Ammon's horn (tissue), 1 donor: Measurements from ENCODE around the gene CALY.

ENCODE experiments used
- DNase-seq: peaks from one replicate; pipeline ENCODE4 v3.0.0-alpha.2; 2016; ENCODE audit warnings: low spot score

CALY gene

DNA sequence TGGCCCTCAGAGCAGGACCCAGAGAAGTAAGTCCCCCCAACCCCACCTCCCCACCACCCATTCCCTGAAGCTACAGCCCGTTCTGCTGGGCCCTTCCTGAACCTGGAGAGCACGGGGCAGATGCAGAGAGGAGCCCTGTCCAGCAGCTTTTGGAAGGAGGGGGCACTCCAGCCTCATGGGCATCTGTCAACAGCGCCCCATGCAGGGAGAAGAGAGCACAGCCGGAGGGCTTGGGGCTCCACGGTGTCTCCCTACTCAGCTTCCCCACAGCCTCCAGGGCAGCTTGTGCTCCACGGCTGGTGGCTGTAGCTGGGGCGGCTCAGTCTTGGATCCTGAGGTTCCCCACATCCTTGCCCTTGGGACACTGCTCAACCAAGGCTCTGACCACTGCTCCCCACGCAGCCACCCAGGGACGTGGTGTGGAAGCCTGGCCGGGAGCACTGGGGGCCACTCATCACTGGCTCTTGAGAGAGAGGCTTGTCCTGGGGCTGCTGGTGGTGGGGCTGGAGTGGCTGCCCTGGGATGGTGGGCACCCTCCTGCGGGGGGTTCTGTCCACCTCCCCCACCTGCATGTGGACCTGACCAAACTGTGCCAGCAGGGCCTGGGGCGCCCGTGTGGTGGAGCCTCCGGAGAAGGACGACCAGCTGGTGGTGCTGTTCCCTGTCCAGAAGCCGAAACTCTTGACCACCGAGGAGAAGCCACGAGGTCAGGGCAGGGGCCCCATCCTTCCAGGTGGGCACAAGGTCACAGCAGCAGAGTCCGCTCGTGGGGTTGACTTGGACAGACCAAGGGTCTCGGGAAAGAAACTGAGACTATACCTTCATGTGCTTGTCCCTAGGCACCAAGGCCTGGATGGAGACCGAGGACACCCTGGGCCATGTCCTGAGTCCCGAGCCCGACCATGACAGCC, 15.0 kb upstream of the CALY start:
- DNase-seq: no peak

DNA sequence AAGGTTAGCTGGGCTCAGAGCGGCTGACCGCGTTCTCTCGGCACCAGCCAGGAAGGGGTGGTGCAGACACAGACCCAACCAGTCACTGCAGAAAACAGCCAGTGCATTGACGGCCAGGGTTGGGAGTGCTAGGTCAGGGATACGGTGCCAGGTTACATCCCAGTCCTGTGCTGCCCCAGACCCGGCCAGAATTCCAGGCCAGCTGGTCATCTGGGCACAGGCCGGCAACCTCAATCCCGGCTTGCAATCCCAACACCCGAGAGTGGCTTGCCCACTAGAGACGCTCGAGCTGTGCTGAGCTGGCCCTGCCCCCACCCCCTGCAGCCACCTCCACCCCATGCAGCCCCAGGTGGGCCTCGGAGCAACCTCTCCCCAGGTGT, 14.2 kb upstream of the CALY start:
- DNase-seq: no peak

GRCh38 chr10:133350283-133350949, 13.7 kb upstream of the CALY start:
- no peak for DNase-seq

GRCh38 chr10:133349577-133350011, 12.9 kb upstream of the CALY start:
- DNase-seq: no peak

DNA sequence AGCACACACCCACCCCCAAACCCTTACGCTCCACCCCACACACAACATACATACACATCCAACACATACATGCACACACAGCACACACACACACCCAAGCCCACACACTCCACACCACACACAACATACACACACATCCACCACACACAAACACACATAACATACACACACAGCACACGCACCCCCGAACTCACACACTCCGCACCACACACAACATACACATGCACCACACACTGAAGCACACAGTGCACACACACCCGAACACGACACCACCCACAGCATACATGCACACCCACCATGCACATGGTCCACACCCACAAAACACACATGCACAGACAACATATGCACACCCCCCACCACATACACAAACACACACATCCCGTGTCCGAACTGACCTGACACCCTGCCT, 12.5 kb upstream of the CALY start:
- no peak for DNase-seq

- DNase-seq: no peak
Observed at GRCh38 chr10:133347710-133348517, 11.2 kb upstream of the CALY start.

- DNase-seq: no peak
Observed at GRCh38 chr10:133346413-133346812, 9.7 kb upstream of the CALY start.

DNA sequence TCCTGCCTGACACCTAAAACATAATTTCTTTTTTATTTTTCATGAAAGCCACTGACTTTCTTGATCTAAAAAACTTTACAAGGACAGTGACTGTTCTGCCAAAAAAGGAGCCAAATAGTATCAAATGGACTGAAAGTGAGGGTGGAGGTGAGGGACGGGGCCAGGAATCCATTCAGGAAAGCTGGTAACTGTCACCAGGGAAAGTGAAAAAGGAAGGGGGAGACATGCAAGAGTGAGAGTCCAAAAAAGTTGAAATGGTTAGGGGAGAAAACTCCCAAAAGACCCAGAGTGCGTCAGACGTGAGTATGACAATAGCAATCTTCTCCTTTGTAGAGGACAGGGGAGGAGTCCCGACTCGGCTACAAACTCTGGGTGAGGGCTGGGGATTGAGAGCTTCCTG, 7.5 kb upstream of the CALY start:
- no peak for DNase-seq

GRCh38 chr10:133343558-133343957, 6.9 kb upstream of the CALY start:
- no peak for DNase-seq

DNA sequence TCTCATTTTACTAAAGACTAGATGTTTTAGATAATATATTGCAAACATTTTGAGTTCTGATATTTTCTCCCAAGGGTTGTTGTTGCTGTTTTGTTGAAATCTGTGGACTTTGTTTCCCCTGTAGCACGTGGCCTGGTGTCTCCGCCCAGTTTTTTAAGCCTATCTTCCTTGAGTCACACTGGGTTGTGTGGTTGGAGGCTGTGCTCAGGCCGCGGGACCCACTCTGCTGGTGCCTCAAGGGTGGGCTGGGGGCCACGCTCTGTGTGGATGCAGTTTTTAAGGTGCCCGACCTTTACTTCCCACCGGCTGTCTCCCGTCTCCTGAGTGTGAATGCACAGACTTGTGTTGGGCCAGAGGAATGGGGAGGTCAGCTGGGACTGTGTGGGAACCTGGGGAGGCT, 6.2 kb upstream of the CALY start:
- no peak for DNase-seq

GRCh38 chr10:133341983-133342382, 5.3 kb upstream of the CALY start:
- DNase-seq: no peak

GRCh38 chr10:133339708-133340380, 3.1 kb upstream of the CALY start:
- no peak for DNase-seq

GRCh38 chr10:133338080-133339071, 1.7 kb upstream of the CALY start:
- no peak for DNase-seq

GRCh38 chr10:133337370-133337725, 652 bp upstream of the CALY start:
- no peak for DNase-seq

DNA sequence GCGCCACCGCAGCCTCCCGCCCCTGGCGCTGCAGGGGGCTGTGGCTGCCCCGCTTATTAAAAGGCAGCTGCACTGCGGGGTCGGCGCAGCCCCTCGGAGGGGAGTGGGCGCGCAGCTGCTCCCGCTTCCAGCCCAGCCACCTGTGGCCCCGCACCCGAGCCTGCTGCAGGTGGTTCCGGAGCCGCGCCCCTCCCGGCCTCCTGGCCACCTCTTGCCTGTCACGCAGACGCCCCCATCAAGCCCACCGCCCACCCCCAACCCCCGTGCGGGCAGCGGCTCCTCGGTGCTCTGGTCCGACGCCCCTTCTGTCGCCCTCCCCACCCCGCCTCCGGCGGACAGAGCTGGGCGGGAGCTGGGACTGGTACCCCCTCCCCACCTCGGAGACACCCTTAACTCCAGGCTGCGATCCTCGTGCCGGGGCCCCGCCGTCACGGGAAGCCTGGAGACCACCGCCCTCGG, 549 bp downstream of the CALY start:
- DNase-seq: no peak

DNA sequence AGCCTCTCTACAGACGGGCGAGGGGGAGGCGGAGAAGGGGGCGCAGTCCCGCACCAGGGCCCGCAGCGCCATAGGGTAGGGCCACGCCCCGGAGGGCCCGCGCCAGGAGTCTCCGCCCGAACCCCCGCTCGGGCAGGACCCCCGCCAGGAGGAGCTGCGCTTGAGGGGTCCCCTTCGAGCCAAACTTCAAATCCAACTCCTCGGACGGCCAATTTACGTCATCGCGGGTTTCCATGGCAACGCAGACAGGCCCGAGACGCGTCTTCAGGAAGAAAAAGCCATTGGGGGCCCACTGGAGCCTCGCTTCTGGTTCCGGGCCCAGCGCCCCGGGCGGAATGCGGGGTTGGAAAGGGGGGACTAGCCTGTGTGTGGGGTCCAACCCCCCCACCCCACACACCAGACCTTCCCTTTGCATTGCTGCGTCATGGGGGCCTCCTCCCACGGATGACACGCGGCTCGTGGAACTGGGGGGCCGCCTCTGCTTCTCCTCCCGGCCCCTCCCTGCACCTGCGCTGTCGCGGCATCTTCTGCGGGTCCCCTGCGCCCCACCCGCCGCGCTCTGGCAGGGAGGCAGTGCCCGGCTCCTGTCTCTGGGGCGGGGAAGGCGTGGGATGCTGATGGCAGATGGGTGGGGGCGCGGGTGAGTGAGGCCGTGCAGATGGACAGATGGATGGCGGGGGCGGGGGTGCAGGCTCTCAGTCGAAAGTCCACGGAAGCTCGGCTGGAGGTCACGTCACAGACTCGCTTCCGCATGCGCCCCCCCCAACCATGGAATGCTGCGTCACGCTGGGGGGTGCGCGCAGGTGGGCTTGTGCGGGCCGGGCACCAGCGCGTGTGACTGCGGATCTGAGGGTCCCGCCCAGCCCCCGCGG, 1.2 kb downstream of the CALY start:
- DNase-seq: peak; percentile 61

DNA sequence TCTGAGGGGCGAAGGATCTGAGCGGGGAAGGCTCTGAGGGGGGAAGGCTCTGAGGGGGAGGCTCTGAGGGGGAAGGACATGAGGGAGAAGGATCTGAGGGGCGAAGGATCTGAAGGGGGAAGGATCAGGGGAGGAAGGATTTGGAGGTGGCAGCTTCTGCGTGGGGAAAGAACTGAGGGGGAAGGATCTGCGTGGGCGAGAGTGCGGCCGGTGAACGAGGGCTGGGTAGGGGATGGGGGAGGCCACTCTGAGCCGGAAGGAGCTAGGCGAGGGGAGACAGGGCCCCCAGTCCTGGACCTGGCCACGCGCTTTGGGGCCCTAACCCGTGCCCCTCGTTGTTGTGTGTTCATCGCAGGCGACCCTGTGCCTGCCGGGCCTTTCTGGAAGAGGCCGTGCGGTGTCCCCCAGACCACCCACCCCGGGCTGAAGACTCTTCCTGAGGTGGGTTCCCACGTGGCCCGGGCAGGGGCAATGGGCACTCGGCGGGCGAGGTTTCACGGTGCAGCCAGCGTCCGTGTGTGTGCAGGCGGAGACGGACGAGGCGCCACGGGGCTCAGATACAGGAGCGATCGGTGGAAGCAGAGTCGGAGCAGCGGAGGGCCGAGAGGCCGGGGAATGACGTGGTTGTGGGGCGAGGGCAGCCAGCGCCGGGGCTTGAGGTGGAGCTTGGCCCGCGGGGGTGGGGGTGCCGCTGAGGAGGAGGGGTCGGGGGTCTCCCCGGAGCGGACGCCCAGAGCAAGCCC, 2.0 kb downstream of the CALY start:
- no peak for DNase-seq

GRCh38 chr10:133332936-133333699, 3.6 kb downstream of the CALY start:
- no peak for DNase-seq
